ENCODE data around the gene SMIM41. TPM values are rescaled to one million over a fixed set of nuclear protein-coding genes. Genes with fewer than 3 reads are reported as not detected.

Gene SMIM41
- total and polyA plus RNA-seq, 10 of the 15 experiments (the other 5 are each of a cell fraction or from before 2014, with no cell fraction given) = not detected

DNA sequence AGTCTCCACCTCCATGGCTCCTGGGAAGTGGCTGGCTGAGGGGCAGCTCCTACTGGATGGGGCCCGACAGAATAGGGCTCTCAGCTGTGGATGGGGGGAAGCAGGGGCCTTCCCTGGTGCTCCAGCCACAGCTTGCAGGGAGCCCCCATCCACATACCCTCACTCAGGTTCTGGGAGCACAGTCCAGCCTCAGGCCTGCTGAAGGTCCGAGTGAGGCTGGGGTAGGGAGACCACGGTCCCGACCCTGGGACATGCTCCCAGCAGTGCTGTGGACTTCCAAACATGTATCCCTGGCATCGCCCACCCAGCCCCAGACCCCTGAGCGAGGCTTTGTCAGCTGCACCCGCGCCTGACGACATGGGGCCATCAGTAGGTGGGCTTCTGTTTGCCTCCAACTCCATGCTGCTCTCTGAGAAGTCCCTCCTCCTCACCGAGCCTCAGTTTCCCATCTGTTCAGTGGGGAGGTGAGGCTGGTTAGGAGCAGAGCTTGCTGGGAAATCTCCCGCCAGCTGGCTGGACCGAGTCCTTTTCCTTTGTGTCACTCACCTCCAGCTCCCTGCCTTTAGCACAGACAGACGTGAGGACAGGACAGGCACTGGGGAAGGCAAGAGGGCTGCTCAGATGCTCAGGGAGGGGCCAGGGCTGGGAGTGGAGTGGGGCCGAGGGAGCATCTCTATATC is 18.9 kb upstream of the SMIM41 start:
- ChIA-PET RAD21 (ENCODE audit: unreplicated experiment) (interaction anchor here (1.6 kb wide), 1 partner anchor 36 kb away, joined by 6 read pairs; no protein-coding TSS in a partner anchor), SMC1A (ENCODE audit: uncharacterized antibody, unreplicated experiment) (interaction anchor here (1.3 to 1.7 kb wide), 2 partner anchors 10 to 35 kb away, joined by 3 to 6 read pairs; no protein-coding TSS in a partner anchor), POLR2A (interaction anchor here (0.9 to 1.1 kb wide), 2 partner anchors 8 to 10 kb away, joined by 3 to 6 read pairs; partner anchors contain the start of gene NR4A1), CTCF (interaction anchor here (2.0 to 15.1 kb wide), 2 partner anchors 35 to 59 kb away, joined by 7 to 208 read pairs; no protein-coding TSS in a partner anchor)
- Histone ChIP-seq H3K79me2 (ENCODE audit: control insufficient read depth, insufficient read depth, low read length) (no peaks in the 10 kb centered on the region), H3K9me3 (replicated peaks; ENCODE audit: control insufficient read depth, insufficient read depth, low read length) (no peaks in the 10 kb centered on the region), H2AFZ (ENCODE audit: control insufficient read depth, low read depth, low read length) (no peak overlapping the region), H3K4me1 (ENCODE audit: control insufficient read depth, insufficient read depth, low read length) (no peaks in the 10 kb centered on the region), H3K9ac (ENCODE audit: control insufficient read depth, insufficient read depth, low read length) (no peak overlapping the region), H3K27me3 (replicated peaks in 1 of 2; ENCODE audit: control insufficient read depth in 2 of 2, insufficient read depth in 2 of 2, low read length in 1 of 2) (no peaks in the 10 kb centered on the region; a peak in 1 of 4 replicates), H3K4me2 (ENCODE audit: control insufficient read depth, insufficient read depth) (no peak overlapping the region), H3K27ac (ENCODE audit: control insufficient read depth, insufficient read depth) (no peak overlapping the region), H3K36me3 (ENCODE audit: control insufficient read depth in 2 of 2, insufficient read depth in 2 of 2, low read length in 1 of 2) (no peaks in the 10 kb centered on the region; a peak in 1 of 4 replicates), H3K4me3 (no peak overlapping the region), H4K20me1 (ENCODE audit: control insufficient read depth, insufficient read depth) (no peaks in the 10 kb centered on the region)
- DNase-seq (ENCODE audit: low read depth, low spot score) = no peak
- TF ChIP-seq ZNF24 (IDR thresholded peaks at IDR 0.05) = no peak
- no peak for TF ChIP-seq FOS (IDR thresholded peaks at IDR 0.05; ENCODE audit: borderline replicate concordance, extremely low read depth, insufficient read length)
- no peak for TF ChIP-seq TBL1XR1 (IDR thresholded peaks at IDR 0.05; ENCODE audit: low read depth, low read length)
- TF ChIP-seq DPF2 (IDR thresholded peaks at IDR 0.05) = no peak
- TF ChIP-seq MEF2A (IDR thresholded peaks at IDR 0.05; ENCODE audit: insufficient read depth, low read depth, low read length) = no peak
- TF ChIP-seq SIN3A (IDR thresholded peaks at IDR 0.05; ENCODE audit: low read depth, low read length) = no peak
- no peak for TF ChIP-seq CBFB (IDR thresholded peaks at IDR 0.05; ENCODE audit: low read depth)
- TF ChIP-seq NFIC (IDR thresholded peaks at IDR 0.05; ENCODE audit: low read depth, low read length) = no peak
- TF ChIP-seq, protein P1, sequence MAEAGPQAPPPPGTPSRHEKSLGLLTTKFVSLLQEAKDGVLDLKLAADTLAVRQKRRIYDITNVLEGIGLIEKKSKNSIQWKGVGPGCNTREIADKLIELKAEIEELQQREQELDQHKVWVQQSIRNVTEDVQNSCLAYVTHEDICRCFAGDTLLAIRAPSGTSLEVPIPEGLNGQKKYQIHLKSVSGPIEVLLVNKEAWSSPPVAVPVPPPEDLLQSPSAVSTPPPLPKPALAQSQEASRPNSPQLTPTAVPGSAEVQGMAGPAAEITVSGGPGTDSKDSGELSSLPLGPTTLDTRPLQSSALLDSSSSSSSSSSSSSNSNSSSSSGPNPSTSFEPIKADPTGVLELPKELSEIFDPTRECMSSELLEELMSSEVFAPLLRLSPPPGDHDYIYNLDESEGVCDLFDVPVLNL (IDR thresholded peaks at IDR 0.05; ENCODE audit: low read depth, low read length) = no peak
- no peak for TF ChIP-seq RAD51 (IDR thresholded peaks at IDR 0.05)
- TF ChIP-seq SMARCA5 (IDR thresholded peaks at IDR 0.05) = no peak
- TF ChIP-seq MTA3 (IDR thresholded peaks at IDR 0.05; ENCODE audit: borderline replicate concordance, low read length) = no peak
- TF ChIP-seq CREM (IDR thresholded peaks at IDR 0.05; ENCODE audit: low read depth) = no peak
- no peak for TF ChIP-seq NBN (IDR thresholded peaks at IDR 0.05)
- TF ChIP-seq SUZ12 (IDR thresholded peaks at IDR 0.05; ENCODE audit: unreplicated experiment) = no peak
- TF ChIP-seq, protein P2, sequence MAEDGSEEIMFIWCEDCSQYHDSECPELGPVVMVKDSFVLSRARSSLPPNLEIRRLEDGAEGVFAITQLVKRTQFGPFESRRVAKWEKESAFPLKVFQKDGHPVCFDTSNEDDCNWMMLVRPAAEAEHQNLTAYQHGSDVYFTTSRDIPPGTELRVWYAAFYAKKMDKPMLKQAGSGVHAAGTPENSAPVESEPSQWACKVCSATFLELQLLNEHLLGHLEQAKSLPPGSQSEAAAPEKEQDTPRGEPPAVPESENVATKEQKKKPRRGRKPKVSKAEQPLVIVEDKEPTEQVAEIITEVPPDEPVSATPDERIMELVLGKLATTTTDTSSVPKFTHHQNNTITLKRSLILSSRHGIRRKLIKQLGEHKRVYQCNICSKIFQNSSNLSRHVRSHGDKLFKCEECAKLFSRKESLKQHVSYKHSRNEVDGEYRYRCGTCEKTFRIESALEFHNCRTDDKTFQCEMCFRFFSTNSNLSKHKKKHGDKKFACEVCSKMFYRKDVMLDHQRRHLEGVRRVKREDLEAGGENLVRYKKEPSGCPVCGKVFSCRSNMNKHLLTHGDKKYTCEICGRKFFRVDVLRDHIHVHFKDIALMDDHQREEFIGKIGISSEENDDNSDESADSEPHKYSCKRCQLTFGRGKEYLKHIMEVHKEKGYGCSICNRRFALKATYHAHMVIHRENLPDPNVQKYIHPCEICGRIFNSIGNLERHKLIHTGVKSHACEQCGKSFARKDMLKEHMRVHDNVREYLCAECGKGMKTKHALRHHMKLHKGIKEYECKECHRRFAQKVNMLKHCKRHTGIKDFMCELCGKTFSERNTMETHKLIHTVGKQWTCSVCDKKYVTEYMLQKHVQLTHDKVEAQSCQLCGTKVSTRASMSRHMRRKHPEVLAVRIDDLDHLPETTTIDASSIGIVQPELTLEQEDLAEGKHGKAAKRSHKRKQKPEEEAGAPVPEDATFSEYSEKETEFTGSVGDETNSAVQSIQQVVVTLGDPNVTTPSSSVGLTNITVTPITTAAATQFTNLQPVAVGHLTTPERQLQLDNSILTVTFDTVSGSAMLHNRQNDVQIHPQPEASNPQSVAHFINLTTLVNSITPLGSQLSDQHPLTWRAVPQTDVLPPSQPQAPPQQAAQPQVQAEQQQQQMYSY (CRISPR knock-in tag; IDR thresholded peaks at IDR 0.05) = no peak
- TF ChIP-seq, protein P3, sequence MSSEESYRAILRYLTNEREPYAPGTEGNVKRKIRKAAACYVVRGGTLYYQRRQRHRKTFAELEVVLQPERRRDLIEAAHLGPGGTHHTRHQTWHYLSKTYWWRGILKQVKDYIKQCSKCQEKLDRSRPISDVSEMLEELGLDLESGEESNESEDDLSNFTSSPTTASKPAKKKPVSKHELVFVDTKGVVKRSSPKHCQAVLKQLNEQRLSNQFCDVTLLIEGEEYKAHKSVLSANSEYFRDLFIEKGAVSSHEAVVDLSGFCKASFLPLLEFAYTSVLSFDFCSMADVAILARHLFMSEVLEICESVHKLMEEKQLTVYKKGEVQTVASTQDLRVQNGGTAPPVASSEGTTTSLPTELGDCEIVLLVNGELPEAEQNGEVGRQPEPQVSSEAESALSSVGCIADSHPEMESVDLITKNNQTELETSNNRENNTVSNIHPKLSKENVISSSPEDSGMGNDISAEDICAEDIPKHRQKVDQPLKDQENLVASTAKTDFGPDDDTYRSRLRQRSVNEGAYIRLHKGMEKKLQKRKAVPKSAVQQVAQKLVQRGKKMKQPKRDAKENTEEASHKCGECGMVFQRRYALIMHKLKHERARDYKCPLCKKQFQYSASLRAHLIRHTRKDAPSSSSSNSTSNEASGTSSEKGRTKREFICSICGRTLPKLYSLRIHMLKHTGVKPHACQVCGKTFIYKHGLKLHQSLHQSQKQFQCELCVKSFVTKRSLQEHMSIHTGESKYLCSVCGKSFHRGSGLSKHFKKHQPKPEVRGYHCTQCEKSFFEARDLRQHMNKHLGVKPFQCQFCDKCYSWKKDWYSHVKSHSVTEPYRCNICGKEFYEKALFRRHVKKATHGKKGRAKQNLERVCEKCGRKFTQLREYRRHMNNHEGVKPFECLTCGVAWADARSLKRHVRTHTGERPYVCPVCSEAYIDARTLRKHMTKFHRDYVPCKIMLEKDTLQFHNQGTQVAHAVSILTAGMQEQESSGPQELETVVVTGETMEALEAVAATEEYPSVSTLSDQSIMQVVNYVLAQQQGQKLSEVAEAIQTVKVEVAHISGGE (CRISPR knock-in tag; IDR thresholded peaks at IDR 0.05) = no peak
- WGBS (ENCODE audit: insufficient coverage, insufficient replicate concordance, low lambda C conversion rate, missing lambda C conversion rate) = 40% methylated on average over 14 of the region's 14 CpGs
- intact Hi-C loops (cut with micrococcal nuclease; ENCODE audit: unreplicated experiment) (no loop called here), in situ Hi-C loops (cut with MboI) (no loop called here)
- ATAC-seq = peak; percentile 1; the same call in 2 of the 3 replicates
- FAIRE-seq = no peak
- no TSS peak for BruUV-seq (replicated peaks)
